Jurkat, Clone E6-1 (cell line): Measurements from ENCODE around the gene PDE11A.

Source experiments
- DNase-seq: peaks from one replicate; pipeline ENCODE4 v3.0.0-alpha.2; 2011; ENCODE audit warnings: low read depth, low spot score
- H3K4me3 ChIP-seq: 2 replicates; pipeline ENCODE4 v1.5.1; 2011; ENCODE audit warnings: mild to moderate bottlenecking, low read length, control low read depth, moderate library complexity

Gene PDE11A

GRCh38 chr2:177633910-177634294 lies 438.7 kb downstream of the PDE11A start:
- no peak for DNase-seq
- H3K4me3 ChIP-seq, result peak overlapping the region; percentile 15; the same call in 1 of the 2 replicates

- no peak overlapping the region for H3K4me3 ChIP-seq
- DNase-seq, result no peak
Observed at GRCh38 chr2:177633111-177633510, 439.5 kb downstream of the PDE11A start.

- no peak for DNase-seq
Observed at GRCh38 chr2:177631680-177632079, 440.9 kb downstream of the PDE11A start.

GRCh38 chr2:177629357-177630024 lies 443.1 kb downstream of the PDE11A start:
- no peak for DNase-seq
- no peak overlapping the region for H3K4me3 ChIP-seq

More at GRCh38 chr2:177631680-177632079, 440.9 kb downstream of the PDE11A start:
- no peak overlapping the region for H3K4me3 ChIP-seq

GRCh38 chr2:177628831-177629230 lies 443.7 kb downstream of the PDE11A start:
- DNase-seq, result no peak
- H3K4me3 ChIP-seq, result no peak overlapping the region

- 0 out of 2 replicates have a peak overlapping the region, but pooled peaks have one; percentile 5 for H3K4me3 ChIP-seq
- no peak for DNase-seq
Observed at GRCh38 chr2:177625744-177626650, 446.6 kb downstream of the PDE11A start.

- no peak overlapping the region for H3K4me3 ChIP-seq
- no peak for DNase-seq
Observed at GRCh38 chr2:177622521-177622920, 450.1 kb downstream of the PDE11A start.

- no peak for DNase-seq
Observed at GRCh38 chr2:177619986-177620385, 452.6 kb downstream of the PDE11A start.

GRCh38 chr2:177619461-177619860 lies 453.1 kb downstream of the PDE11A start:
- DNase-seq, result no peak
- H3K4me3 ChIP-seq, result peak overlapping the region; percentile 87

More at GRCh38 chr2:177619986-177620385, 452.6 kb downstream of the PDE11A start:
- H3K4me3 ChIP-seq, result no peak overlapping the region

GRCh38 chr2:177618255-177619253 lies 454.0 kb downstream of the PDE11A start:
- peak; percentile 79 for DNase-seq
- peak overlapping the region; percentile 87 for H3K4me3 ChIP-seq

- peak overlapping the region; percentile 87 for H3K4me3 ChIP-seq
- DNase-seq, result no peak
Observed at GRCh38 chr2:177617849-177618248, 454.7 kb downstream of the PDE11A start.

- no peak for DNase-seq
- H3K4me3 ChIP-seq, result no peak overlapping the region
Observed at GRCh38 chr2:177616731-177617130, 455.8 kb downstream of the PDE11A start.

GRCh38 chr2:177616066-177616465 lies 456.5 kb downstream of the PDE11A start:
- no peak overlapping the region for H3K4me3 ChIP-seq
- DNase-seq, result no peak

- DNase-seq, result no peak
- no peak overlapping the region for H3K4me3 ChIP-seq
Observed at GRCh38 chr2:177612659-177613058, 459.9 kb downstream of the PDE11A start.

GRCh38 chr2:177611310-177611886 lies 461.2 kb downstream of the PDE11A start:
- no peak for DNase-seq
- H3K4me3 ChIP-seq, result no peak overlapping the region

GRCh38 chr2:177610813-177611212 lies 461.8 kb downstream of the PDE11A start:
- no peak for DNase-seq
- H3K4me3 ChIP-seq, result no peak overlapping the region

GRCh38 chr2:177606636-177607035 lies 465.9 kb downstream of the PDE11A start:
- no peak overlapping the region for H3K4me3 ChIP-seq
- DNase-seq, result no peak

GRCh38 chr2:177604271-177605065 lies 468.1 kb downstream of the PDE11A start:
- peak; percentile 37 for DNase-seq
- H3K4me3 ChIP-seq, result no peak overlapping the region
